HEK293 (cell line): ENCODE measurements around the gene NTN3.

Experiments
- CTCF ChIA-PET: fragments of 350-600 bp; formaldehyde crosslinking; extraction: SDS; loops from one replicate; lab custom pipeline; 2021; ENCODE audit warnings: antibody characterized with exemption; lab: Yijun Ruan, JAX
- POLR2A ChIA-PET: fragments of 300-600 bp; formaldehyde crosslinking; extraction: SDS; loops from one replicate; lab custom pipeline; 2020; ENCODE audit warnings: antibody characterized with exemption, inconsistent platforms; lab: Yijun Ruan, JAX
- H3K27ac ChIP-seq: fragments of 200-500 bp; sonication (Bioruptor generic); 2 replicates; pipeline ENCODE4 v1.5.1; 2014; ENCODE audit warnings: low read depth, low read length, control low read depth, inconsistent platforms; ENCODE audit errors: extremely low read depth
- H3K36me3 ChIP-seq, 2 experiments: fragments of 200-500 bp in 1 of 2; sonication (Bioruptor generic) in 1 of 2; 1 replicate in 1 of 2; 2 replicates in 1 of 2; pipeline ENCODE4 v1.5.1; 2014 to 2017; ENCODE audit warnings: inconsistent platforms in 2 of 2, low read length in 2 of 2; ENCODE audit not compliant: control insufficient read depth in 2 of 2, insufficient read depth in 1 of 2
- H3K4me1 ChIP-seq: fragments of 200-500 bp; sonication (Bioruptor generic); 2 replicates; pipeline ENCODE4 v1.5.1; 2014; ENCODE audit warnings: mild to moderate bottlenecking, low read length, inconsistent platforms; ENCODE audit not compliant: control insufficient read depth, insufficient read depth
- H3K4me3 ChIP-seq: 2 replicates; pipeline ENCODE4 v1.5.1; 2011; ENCODE audit warnings: low read depth, mild to moderate bottlenecking, control low read depth, low read length, moderate library complexity
- H3K9me3 ChIP-seq: fragments of 200-500 bp; sonication (Bioruptor generic); 2 replicates; pipeline ENCODE4 v1.5.1; 2014; ENCODE audit warnings: low read depth, low read length, inconsistent platforms; ENCODE audit not compliant: control insufficient read depth, insufficient read depth
- PRDM2 ChIP-seq: fragments of 450-650 bp; formaldehyde crosslinking; IDR thresholded peaks from 2 replicates; pipeline ENCODE4 v1.5.1; 2016; ENCODE audit warnings: missing biosample characterization, missing genetic modification characterization, borderline replicate concordance
- PRDM4 ChIP-seq: fragments of 450-650 bp; formaldehyde crosslinking; IDR thresholded peaks from 2 replicates; pipeline ENCODE4 v1.5.1; 2017; ENCODE audit warnings: missing biosample characterization, missing genetic modification characterization
- ZBTB26 ChIP-seq: fragments of 450-650 bp; formaldehyde crosslinking; optimal IDR thresholded peaks from 2 replicates; pipeline ENCODE3; 2016; ENCODE audit warnings: missing biosample characterization, mild to moderate bottlenecking, missing genetic modification characterization
- ZIC2 ChIP-seq: fragments of 450-650 bp; formaldehyde crosslinking; IDR thresholded peaks from 2 replicates; pipeline ENCODE4 v1.5.1; 2016; ENCODE audit warnings: missing biosample characterization, missing genetic modification characterization
- ZNF221 ChIP-seq: fragments of 450-650 bp; formaldehyde crosslinking; IDR thresholded peaks from 2 replicates; pipeline ENCODE4 v1.5.1; 2017; ENCODE audit warnings: missing biosample characterization, missing genetic modification characterization, borderline replicate concordance
- ZNF24 ChIP-seq: fragments of 450-650 bp; formaldehyde crosslinking; IDR thresholded peaks from 2 replicates; pipeline ENCODE4 v1.5.1; 2016; ENCODE audit warnings: missing biosample characterization, missing genetic modification characterization
- ZNF354C ChIP-seq: fragments of 450-650 bp; formaldehyde crosslinking; IDR thresholded peaks from 2 replicates; pipeline ENCODE4 v1.5.1; 2016; ENCODE audit warnings: missing biosample characterization, missing genetic modification characterization, low read depth, borderline replicate concordance
- ZNF514 ChIP-seq: fragments of 450-650 bp; formaldehyde crosslinking; IDR thresholded peaks from 2 replicates; pipeline ENCODE4 v1.5.1; 2016; ENCODE audit warnings: missing biosample characterization, missing genetic modification characterization
- ZNF521 ChIP-seq: fragments of 450-650 bp; formaldehyde crosslinking; IDR thresholded peaks from 2 replicates; pipeline ENCODE4 v1.5.1; 2017; ENCODE audit warnings: missing biosample characterization, mild to moderate bottlenecking, missing genetic modification characterization
- ZNF654 ChIP-seq: fragments of 450-650 bp; formaldehyde crosslinking; IDR thresholded peaks from 2 replicates; pipeline ENCODE4 v1.5.1; 2016; ENCODE audit warnings: low read depth, missing biosample characterization, missing genetic modification characterization
- ZNF707 ChIP-seq: fragments of 450-650 bp; formaldehyde crosslinking; IDR thresholded peaks from 2 replicates; pipeline ENCODE4 v1.5.1; 2016; ENCODE audit warnings: missing biosample characterization, missing genetic modification characterization
- ZSCAN18 ChIP-seq: fragments of 450-650 bp; formaldehyde crosslinking; IDR thresholded peaks from 2 replicates; pipeline ENCODE4 v1.5.1; 2016; ENCODE audit warnings: missing biosample characterization, missing genetic modification characterization

NTN3 gene

GRCh38 chr16:2482708-2483534 is 11.8 kb downstream of the NTN3 start:
- H3K4me1 ChIP-seq, result no peaks in the 10 kb centered on the region; the same call in 1 of the 2 replicates
- POLR2A ChIA-PET, result interaction anchor here (1.0 kb wide), 1 partner anchor 13 kb away, joined by 3 read pairs; no protein-coding TSS in a partner anchor

More at GRCh38 chr16:2482708-2483534, 11.8 kb downstream of the NTN3 start:
- CTCF ChIA-PET, result interaction anchor here (1.8 kb wide), 1 partner anchor 18 kb away, joined by 7 read pairs; no protein-coding TSS in a partner anchor
- TF ChIP-seq PRDM4 (tag by site-specific recombination), result peak; percentile 71
- no peak for TF ChIP-seq ZNF654
- TF ChIP-seq ZSCAN18, result no peak
- TF ChIP-seq ZNF354C, result no peak
- no peak for TF ChIP-seq PRDM2 (tag by site-specific recombination)
- no peak for TF ChIP-seq ZNF521 (tag by site-specific recombination)
- TF ChIP-seq ZBTB26 (tag by site-specific recombination), result peak; percentile 8
- TF ChIP-seq ZNF707, result no peak
- no peak for TF ChIP-seq ZNF221 (tag by site-specific recombination)
- peak; percentile 48 for TF ChIP-seq ZIC2
- TF ChIP-seq ZNF514 (tag by site-specific recombination), result no peak
- TF ChIP-seq ZNF24 (tag by site-specific recombination), result no peak
- TF ChIP-seq, all 188 proteins: peak for 3
- peaks cover 0 to 4% of the 10 kb centered on the region in 2 experiments; a peak in 1 of 3 replicates for H3K36me3 ChIP-seq
- H3K4me3 ChIP-seq, result no peak overlapping the region
- H3K27ac ChIP-seq, result no peak overlapping the region
- H3K9me3 ChIP-seq, result no peaks in the 10 kb centered on the region
